ENCODE results near the gene TMEM100.

- TF ChIP-seq CTCF (IDR thresholded peaks at IDR 0.05 in 4 of 5, conservative IDR thresholded peaks at IDR 0.05 in 1 of 5) (no peak), POLR2A (IDR thresholded peaks at IDR 0.05) (no peak)
Measured at GRCh38 chr17:55727920-55728319, 5.3 kb upstream of the TMEM100 start.
